K562 (cell line): ENCODE results near the gene PTGES3. TPM values are rescaled to one million over a fixed set of nuclear protein-coding genes. Genes with fewer than 3 reads are reported as not detected.

Source experiments
- ATAC-seq: fragments of 200-7000 bp; cut with Tn5 transposase; 3 replicates; pipeline ENCODE4 v1.9.1; 2020; ENCODE audit warnings: moderate library complexity
- BruUV-seq: library from RNA; stranded (reverse); fragments of 400-500 nt; replicated peaks from 2 replicates; lab custom pipeline; 2021; lab: Mats Ljungman, UMichigan
- CTCF ChIA-PET: fragments of 300-600 bp; formaldehyde crosslinking; extraction: SDS; loops from one replicate; lab custom pipeline; 2021; ENCODE audit warnings: low intra/inter-chr PET ratio; lab: Yijun Ruan, JAX
- POLR2A ChIA-PET: fragments of 300-600, 350-650 bp; sonication (Branson Sonifier 250); formaldehyde crosslinking; extraction: SDS; loops from one replicate; lab custom pipeline; 2021; ENCODE audit warnings: antibody characterized with exemption, inconsistent platforms; lab: Yijun Ruan, JAX
- DNase-seq, 4 experiments: peaks; one replicate each; pipeline versions ENCODE4 v3.0.0 to v3.0.0-alpha.2; 2011 to 2018; ENCODE audit warnings: low spot score in 3 of 4, mixed read lengths in 3 of 4; ENCODE audit errors: extremely low read depth in 1 of 4
- FAIRE-seq: peaks from 2 replicates; lab custom pipeline; 2011; peaks lifted over from hg19 to GRCh38; lab: Jason Lieb, UNC
- H2AFZ ChIP-seq: 2 replicates; pipeline ENCODE4 v1.6.0; 2011; ENCODE audit warnings: low read depth, low read length, control low read depth, inconsistent platforms
- H3K27ac ChIP-seq: fragments of 200-600 bp; 3 replicates; pipeline ENCODE4 v1.8.0; 2011; ENCODE audit warnings: low read depth, mild to moderate bottlenecking, control low read depth, inconsistent platforms, low read length, moderate library complexity, mixed read lengths; ENCODE audit errors: extremely low read depth
- H3K27me3 ChIP-seq, 2 experiments: fragments of 300-600 bp in 1 of 2; 2 replicates in 1 of 2; 3 replicates in 1 of 2; pipeline versions ENCODE4 v1.6.0 to v1.8.0; 2011; ENCODE audit warnings: inconsistent platforms in 2 of 2, low read length in 2 of 2, mild to moderate bottlenecking in 1 of 2, mixed read lengths in 1 of 2, moderate library complexity in 1 of 2; ENCODE audit not compliant: control insufficient read depth in 2 of 2, insufficient read depth in 2 of 2
- H3K36me3 ChIP-seq: fragments of 300-600 bp; 3 replicates; pipeline ENCODE4 v1.8.0; 2011; ENCODE audit warnings: mild to moderate bottlenecking, low read length, inconsistent platforms; ENCODE audit not compliant: control insufficient read depth, insufficient read depth
- H3K4me1 ChIP-seq, 2 experiments: fragments of 200-600 bp in 1 of 2; replicated peaks in 1 of 2; 2 replicates in 1 of 2; 3 replicates in 1 of 2; pipeline versions ENCODE4 v1.5.1 to v1.8.0; 2011; ENCODE audit warnings: inconsistent platforms in 2 of 2, low read length in 2 of 2, mild to moderate bottlenecking in 1 of 2, mixed read lengths in 1 of 2, moderate library complexity in 1 of 2; ENCODE audit not compliant: control insufficient read depth in 2 of 2, insufficient read depth in 2 of 2
- H3K4me2 ChIP-seq: 2 replicates; pipeline ENCODE4 v1.6.1; 2011; ENCODE audit warnings: low read length, control low read depth, inconsistent platforms, mixed read lengths; ENCODE audit not compliant: insufficient read depth
- H3K4me3 ChIP-seq: fragments of 200-600 bp; sonication (generic), shearing (Covaris generic); 2 replicates; pipeline ENCODE4 v1.5.1; 2016; ENCODE audit warnings: control low read depth, inconsistent platforms
- H3K79me2 ChIP-seq: fragments of 200-600 bp; 3 replicates; pipeline ENCODE4 v1.8.0; 2011; ENCODE audit warnings: low read length, inconsistent platforms; ENCODE audit not compliant: control insufficient read depth, insufficient read depth
- H3K9ac ChIP-seq, 2 experiments: 2 replicates each; pipeline versions ENCODE4 v1.6.0 to v1.6.1; 2011; ENCODE audit warnings: low read depth in 2 of 2, low read length in 2 of 2, control low read depth in 1 of 2, inconsistent platforms in 1 of 2, mild to moderate bottlenecking in 1 of 2, mixed read lengths in 1 of 2; ENCODE audit not compliant: insufficient read depth in 1 of 2
- H3K9me1 ChIP-seq: one replicate; pipeline ENCODE4 v1.6.0; 2011; ENCODE audit warnings: inconsistent platforms, mild to moderate bottlenecking, low read length, moderate library complexity; ENCODE audit not compliant: control insufficient read depth, insufficient read depth
- H3K9me3 ChIP-seq: replicated peaks from 2 replicates; pipeline ENCODE4 v1.5.1; 2011; ENCODE audit warnings: low read depth, low read length, inconsistent platforms; ENCODE audit not compliant: control insufficient read depth, insufficient read depth
- H4K20me1 ChIP-seq: replicated peaks from 2 replicates; pipeline ENCODE4 v1.6.1; 2011; ENCODE audit warnings: low read length, inconsistent platforms, mixed read lengths; ENCODE audit not compliant: control insufficient read depth, insufficient read depth
- ATF7 ChIP-seq: fragments of 450-650 bp; IDR thresholded peaks from 2 replicates; pipeline ENCODE4 v1.7.1; 2014; ENCODE audit warnings: mild to moderate bottlenecking, moderate library complexity
- CEBPB ChIP-seq: fragments of 450-650 bp; IDR thresholded peaks from 2 replicates; pipeline ENCODE4 v1.6.1; 2016; ENCODE audit warnings: missing genetic modification characterization, missing compliant biosample characterization
- JUND ChIP-seq, 2 experiments: IDR thresholded peaks; 2 replicates in 1 of 2; 3 replicates in 1 of 2; pipeline ENCODE4 v1.6.1; 2011; ENCODE audit warnings: borderline replicate concordance in 2 of 2, low read depth in 2 of 2, low read length in 2 of 2, improper control_type of control experiment in 1 of 2, missing biosample characterization in 1 of 2, missing genetic modification characterization in 1 of 2, missing genetic modification reagents in 1 of 2
- PHF20 ChIP-seq: fragments of 450-650 bp; IDR thresholded peaks from 2 replicates; pipeline ENCODE4 v1.6.1; 2018; ENCODE audit not compliant: partially characterized antibody
- RFX1 ChIP-seq: fragments of 450-650 bp; IDR thresholded peaks from 2 replicates; pipeline ENCODE4 v1.6.1; 2016; ENCODE audit warnings: mild to moderate bottlenecking, moderate library complexity
- SREBF2 ChIP-seq: sonication (generic); formaldehyde crosslinking; IDR thresholded peaks from 2 replicates; pipeline ENCODE4 v1.4.0; 2020; ENCODE audit warnings: mild to moderate bottlenecking, missing genetic modification reagents
- TRIM28 ChIP-seq: fragments of 450-650 bp; IDR thresholded peaks from 2 replicates; pipeline ENCODE4 v1.6.1; 2017
- TSHZ1 ChIP-seq: fragments of 250-450 bp; sonication (Bioruptor Pico); IDR thresholded peaks from 2 replicates; pipeline ENCODE4 v1.4.0; 2020; ENCODE audit warnings: mild to moderate bottlenecking, moderate library complexity
- ZC3H8 ChIP-seq: fragments of 450-650 bp; IDR thresholded peaks from 2 replicates; pipeline ENCODE4 v1.6.1; 2017
- ZEB2 ChIP-seq: fragments of 450-650 bp; IDR thresholded peaks from 2 replicates; pipeline ENCODE4 v1.6.1; 2016
- ZFP36 ChIP-seq: fragments of 150-350 bp; IDR thresholded peaks from 2 replicates; pipeline ENCODE4 v1.6.1; 2018; ENCODE audit warnings: low read length, low read depth; ENCODE audit not compliant: partially characterized antibody
- ZMIZ1 ChIP-seq, 2 experiments: fragments of 150-350 bp in 1 of 2; IDR thresholded peaks; 2 replicates each; pipeline ENCODE4 v1.6.1; 2012 to 2016; ENCODE audit warnings: low read depth in 2 of 2, low read length in 2 of 2, mild to moderate bottlenecking in 1 of 2, moderate library complexity in 1 of 2
- ZNF146 ChIP-seq: IDR thresholded peaks from one replicate; pipeline ENCODE4 v1.6.1; 2018; ENCODE audit warnings: missing compliant biosample characterization; ENCODE audit not compliant: unreplicated experiment
- ZNF551 ChIP-seq: fragments of 250-450 bp; sonication (Bioruptor Pico); IDR thresholded peaks from 2 replicates; pipeline ENCODE4 v1.5.0; 2021; ENCODE audit warnings: mild to moderate bottlenecking, moderate library complexity
- in situ Hi-C: fragments of 300-500 bp; cut with MboI; formaldehyde crosslinking; loops from 4 replicates; pipeline ENCODE4 v1.15.0; 2018; ENCODE audit warnings: inconsistent platforms, mixed read lengths
- intact Hi-C: fragments of 100-400 bp; cut with micrococcal nuclease; formaldehyde crosslinking; loops from 2 replicates; pipeline ENCODE4 v1.14.2; 2022
- polyA plus RNA-seq, 8 experiments: library from polyadenylated mRNA; depleted of rRNA in 4 of 8; stranded (reverse) in 5 of 8; unstranded in 3 of 8; fragments of >200 nt; fragmentation: Nextera tagmentation in 2 of 8; fragmentation: Illumina TruSeq in 1 of 8; extraction: Ambion mirVana in 2 of 8; extraction: Trizol in 1 of 8; gene quantifications; 2 replicates each; pipeline versions ENCODE4 v1.2.1 to v1.2.3, GENCODE V29; 2011 to 2014; ENCODE audit warnings: inconsistent platforms in 1 of 8, missing spikeins in 1 of 8
- total RNA-seq, 7 experiments: library from RNA; depleted of rRNA in 6 of 7; stranded (reverse); fragments of >200 nt in 6 of 7; fragmentation: Illumina TruSeq in 2 of 7; extraction: Trizol in 2 of 7; gene quantifications; 2 replicates each; pipeline versions ENCODE4 v1.2.1 to v1.2.3, GENCODE V29; 2011 to 2021; ENCODE audit warnings: low replicate concordance in 1 of 7

The PTGES3 gene
- total and polyA plus RNA-seq, 9 of the 15 experiments (the other 6 are each of a cell fraction or from before 2014, with no cell fraction given): 163 to 501 (median 213) TPM

- TF ChIP-seq ZMIZ1 (IDR thresholded peaks at IDR 0.05; ENCODE audit: low read depth in 2 of 2, low read length in 2 of 2) (no peak), JUND (IDR thresholded peaks at IDR 0.05; ENCODE audit: borderline replicate concordance, low read depth, low read length) (no peak), JUND (tag; IDR thresholded peaks at IDR 0.05; ENCODE audit: borderline replicate concordance, low read depth, low read length) (no peak)
Measured at GRCh38 chr12:56628671-56629458, 59.2 kb downstream of the PTGES3 start (continued).

DNA sequence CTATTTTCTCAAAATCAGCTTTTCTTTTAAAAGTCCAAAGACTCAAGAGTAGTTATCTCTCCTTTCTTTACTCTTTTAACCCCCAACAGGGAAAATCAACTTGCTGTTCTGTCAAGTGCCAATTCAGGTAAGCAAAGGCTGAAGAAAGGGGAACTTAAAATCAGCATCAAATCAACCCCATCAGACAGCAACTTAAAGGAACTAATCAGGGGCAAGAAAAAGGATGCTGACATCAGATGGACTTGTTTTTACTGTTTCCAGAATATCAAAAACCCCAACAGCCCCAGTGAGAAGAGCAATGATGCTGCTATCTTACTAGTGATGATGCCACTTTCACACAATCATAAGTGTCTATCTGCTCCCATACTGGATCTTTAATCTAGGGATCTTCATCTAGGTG lies 61.4 kb downstream of the PTGES3 start:
- Histone ChIP-seq H3K9me3 (no peaks in the 10 kb centered on the region), H3K27me3 (no peaks in the 10 kb centered on the region), H3K9me1 (peaks cover 2% of the 10 kb centered on the region), H3K36me3 (peaks cover 61% of the 10 kb centered on the region), H3K79me2 (peaks cover 93% of the 10 kb centered on the region), H3K4me1 (peaks cover 10 to 30% of the 10 kb centered on the region in 2 experiments), H4K20me1 (0 out of 2 replicates have a peak, but pooled peaks cover 9% of the 10 kb centered on the region), H3K4me3 (no peak overlapping the region), H3K4me2 (no peak overlapping the region), H3K9ac (no peak overlapping the region), H2AFZ (no peak overlapping the region), H3K27ac (no peak overlapping the region)
- ChIA-PET CTCF (no interaction called here), POLR2A (interaction anchor here (1.1 to 3.0 kb wide), 4 partner anchors 9 to 18 kb away, joined by 4 to 22 read pairs (median 6); partner anchors contain the start of gene ATP5F1B)
- no peak for FAIRE-seq
- ATAC-seq: no peak
- no TSS peak for BruUV-seq
- no peak for DNase-seq
- intact Hi-C loops: no loop called here
- in situ Hi-C loops: no loop called here
- TF ChIP-seq TSHZ1 (CRISPR knock-in tag): no peak
- TF ChIP-seq RFX1: no peak
- no peak for TF ChIP-seq PHF20
- TF ChIP-seq ATF7: no peak
- TF ChIP-seq TRIM28: no peak
- TF ChIP-seq ZEB2: no peak
- no peak for TF ChIP-seq ZNF551 (CRISPR knock-in tag)
- no peak for TF ChIP-seq ZNF146
- no peak for TF ChIP-seq ZFP36
- TF ChIP-seq SREBF2 (CRISPR knock-in tag): no peak
- TF ChIP-seq ZC3H8: no peak
- no peak for TF ChIP-seq CEBPB (tag)
